ENCODE results near the gene BTBD16. TPM values are rescaled to one million over a fixed set of nuclear protein-coding genes. Genes with fewer than 3 reads are reported as not detected.

The BTBD16 gene
- total RNA-seq, 1 donor from 2014 or later = not detected

DNA sequence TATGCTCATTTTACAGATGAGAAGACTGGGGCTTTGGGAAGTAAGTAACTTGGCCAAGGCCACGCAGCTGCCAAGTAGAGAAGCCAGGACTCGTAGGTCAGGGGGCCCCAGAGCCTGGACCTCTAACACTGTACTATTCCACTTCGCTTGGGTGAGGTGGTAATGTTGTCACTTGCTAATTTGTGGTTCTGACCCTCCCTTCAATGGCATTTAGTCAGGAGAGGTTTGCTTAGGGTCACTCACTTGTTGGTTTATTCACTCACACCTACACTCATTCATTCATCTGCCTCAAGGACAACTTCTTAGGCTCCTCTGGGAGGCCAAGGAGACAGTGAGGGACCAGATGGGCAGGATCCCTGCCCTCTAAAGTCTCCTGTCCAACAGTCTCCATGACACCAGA lies 21.3 kb downstream of the BTBD16 start:
- Histone ChIP-seq H3K9me3 (ENCODE audit: control insufficient read depth in 3 of 3, low read length in 3 of 3) (no peaks in the 10 kb centered on the region), H3K4me1 (ENCODE audit: control insufficient read depth in 3 of 3, insufficient read depth in 3 of 3, low read length in 3 of 3) (peaks cover 11 to 17% (median 14%) of the 10 kb centered on the region in 3 donors), H3K4me3 (ENCODE audit: low read length in 3 of 3) (no peak overlapping the region), H3K9ac (ENCODE audit: low read depth in 1 of 3, low read length in 3 of 3) (no peak overlapping the region), H3K27ac (ENCODE audit: low read depth, low read length) (no peak overlapping the region), H3K27me3 (ENCODE audit: control insufficient read depth in 3 of 3, insufficient read depth in 3 of 3, low read length in 3 of 3) (no peaks in the 10 kb centered on the region), H3K36me3 (ENCODE audit: control insufficient read depth in 3 of 3, insufficient read depth in 3 of 3, low read length in 3 of 3) (no peaks in the 10 kb centered on the region)

DNA sequence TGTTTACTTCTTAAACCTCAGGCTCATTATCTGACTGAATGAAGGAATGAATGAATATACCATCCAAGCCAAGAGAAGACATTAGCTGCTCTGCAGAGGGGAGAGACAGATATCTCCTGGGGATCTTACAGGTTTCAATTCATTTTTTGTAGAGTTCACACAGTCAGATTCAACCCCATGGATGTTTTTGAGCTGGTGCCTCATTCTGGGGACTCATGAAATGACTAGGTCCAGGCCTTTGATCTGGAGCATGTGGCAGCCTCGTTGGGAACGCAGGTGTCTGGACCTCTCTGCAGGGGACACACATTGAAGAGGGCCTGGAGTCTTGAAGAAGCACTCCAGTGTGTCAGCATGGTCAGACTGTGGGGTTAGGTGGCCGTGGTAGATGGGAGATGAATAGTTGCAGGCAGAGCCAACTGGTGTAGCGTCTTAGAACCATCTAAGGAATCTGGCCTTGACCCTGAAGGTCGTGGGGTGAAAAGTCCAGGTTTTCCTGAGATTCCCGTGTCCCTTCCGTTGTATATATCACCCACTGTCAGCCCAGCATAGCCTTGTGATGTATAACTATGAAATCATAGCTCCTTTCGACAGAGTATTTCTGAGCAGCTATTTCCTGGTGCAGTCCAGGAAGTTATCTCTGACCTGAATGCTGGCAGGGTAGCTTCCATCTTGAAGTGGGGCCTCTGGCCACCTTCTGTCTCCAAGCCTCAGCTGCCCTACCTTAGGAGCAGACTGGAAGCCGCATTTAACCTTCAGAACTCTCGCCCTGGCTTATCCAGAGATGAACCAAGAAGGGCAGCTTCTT lies 22.3 kb downstream of the BTBD16 start:
- Histone ChIP-seq H3K36me3 (ENCODE audit: control insufficient read depth in 3 of 3, insufficient read depth in 3 of 3, low read length in 3 of 3) (no peaks in the 10 kb centered on the region), H3K27me3 (ENCODE audit: control insufficient read depth in 3 of 3, insufficient read depth in 3 of 3, low read length in 3 of 3) (peaks cover 0 to 2% (median 0%) of the 10 kb centered on the region in 3 donors), H3K4me3 (ENCODE audit: low read length in 3 of 3) (no peak overlapping the region), H3K9ac (ENCODE audit: low read depth in 1 of 3, low read length in 3 of 3) (no peak overlapping the region), H3K27ac (ENCODE audit: low read depth, low read length) (no peak overlapping the region), H3K4me1 (ENCODE audit: control insufficient read depth in 3 of 3, insufficient read depth in 3 of 3, low read length in 3 of 3) (peaks cover 3 to 8% (median 4%) of the 10 kb centered on the region in 3 donors), H3K9me3 (ENCODE audit: control insufficient read depth in 3 of 3, low read length in 3 of 3) (no peaks in the 10 kb centered on the region)

DNA sequence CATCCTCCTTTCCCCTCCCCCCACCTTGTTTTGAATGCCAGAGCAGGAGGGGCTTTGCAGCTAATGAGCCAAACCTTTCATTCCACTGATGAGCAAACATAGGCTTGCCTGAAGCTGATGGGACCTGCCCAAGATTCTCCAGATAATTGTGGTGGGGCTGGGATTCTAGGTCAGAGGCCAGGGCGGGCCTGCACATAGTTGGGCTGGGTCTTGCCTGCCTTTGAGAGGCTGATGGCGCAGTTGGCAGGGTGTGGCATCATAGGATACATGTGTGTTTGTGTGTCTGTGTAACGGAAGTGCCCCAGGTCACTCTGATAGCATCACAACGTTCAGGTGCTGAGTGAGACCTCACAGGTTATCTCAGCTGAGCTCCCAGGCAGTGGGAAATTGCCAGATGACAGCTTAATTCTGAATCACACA lies 22.9 kb downstream of the BTBD16 start:
- Histone ChIP-seq H3K27me3 (ENCODE audit: control insufficient read depth in 3 of 3, insufficient read depth in 3 of 3, low read length in 3 of 3) (peaks cover 0 to 3% (median 0%) of the 10 kb centered on the region in 3 donors), H3K9ac (ENCODE audit: low read depth in 1 of 3, low read length in 3 of 3) (no peak overlapping the region), H3K36me3 (ENCODE audit: control insufficient read depth in 3 of 3, insufficient read depth in 3 of 3, low read length in 3 of 3) (no peaks in the 10 kb centered on the region), H3K9me3 (ENCODE audit: control insufficient read depth in 3 of 3, low read length in 3 of 3) (no peaks in the 10 kb centered on the region), H3K4me3 (ENCODE audit: low read length in 3 of 3) (no peak overlapping the region), H3K27ac (ENCODE audit: low read depth, low read length) (no peak overlapping the region), H3K4me1 (ENCODE audit: control insufficient read depth in 3 of 3, insufficient read depth in 3 of 3, low read length in 3 of 3) (peaks cover 0 to 4% (median 4%) of the 10 kb centered on the region in 3 donors)

DNA sequence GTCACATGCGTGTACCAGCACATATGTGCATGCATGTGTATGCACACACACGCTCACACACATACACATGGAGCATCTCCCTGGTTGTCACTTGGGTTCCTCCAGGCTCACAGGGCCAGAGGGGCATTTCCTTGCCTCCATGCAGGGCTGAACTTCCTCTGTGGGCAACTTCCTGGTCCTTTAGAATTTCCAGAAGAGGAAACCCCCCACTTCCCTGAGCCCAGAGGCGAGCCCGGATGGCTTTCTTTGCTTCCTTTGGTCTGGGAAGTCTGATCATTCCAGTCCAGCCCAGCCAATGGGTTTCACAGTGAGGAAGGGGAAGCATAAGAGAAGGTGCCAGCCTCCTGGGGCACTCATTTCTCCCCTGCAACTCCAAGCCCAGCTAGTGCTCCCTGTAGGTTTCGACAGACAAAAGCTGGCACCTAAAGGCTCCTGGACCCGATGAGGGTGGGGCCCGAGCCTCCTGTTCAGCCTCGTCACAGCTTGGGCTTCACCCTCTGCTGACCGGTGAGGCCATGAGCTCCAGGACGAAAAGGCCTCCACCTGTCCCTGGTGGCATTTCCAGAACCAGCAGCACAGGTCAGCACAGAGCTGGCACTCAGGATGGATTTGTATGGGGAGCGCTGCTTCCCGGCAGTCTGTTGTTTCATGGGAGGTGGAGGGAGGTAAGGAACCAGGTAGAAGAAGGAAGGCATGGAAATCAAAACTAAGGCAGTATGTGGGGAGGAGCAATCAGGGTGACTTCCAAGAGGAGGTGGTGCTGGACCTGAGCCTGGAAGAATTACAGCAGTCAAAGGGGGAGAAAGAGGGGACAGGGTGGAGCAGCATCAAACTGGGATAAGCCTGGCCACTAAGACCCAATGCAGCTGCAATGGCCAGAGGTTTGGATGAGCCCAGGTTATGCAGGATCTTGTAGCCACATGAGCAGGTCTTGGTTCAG lies 23.7 kb downstream of the BTBD16 start:
- Histone ChIP-seq H3K4me3 (ENCODE audit: low read length in 3 of 3) (no peak overlapping the region), H3K27ac (ENCODE audit: low read depth, low read length) (no peak overlapping the region), H3K4me1 (ENCODE audit: control insufficient read depth in 3 of 3, insufficient read depth in 3 of 3, low read length in 3 of 3) (peaks cover 0 to 6% (median 4%) of the 10 kb centered on the region in 3 donors), H3K36me3 (ENCODE audit: control insufficient read depth in 3 of 3, insufficient read depth in 3 of 3, low read length in 3 of 3) (no peaks in the 10 kb centered on the region), H3K9ac (ENCODE audit: low read depth in 1 of 3, low read length in 3 of 3) (no peak overlapping the region), H3K9me3 (ENCODE audit: control insufficient read depth in 3 of 3, low read length in 3 of 3) (no peaks in the 10 kb centered on the region), H3K27me3 (ENCODE audit: control insufficient read depth in 3 of 3, insufficient read depth in 3 of 3, low read length in 3 of 3) (peaks cover 0 to 3% (median 0%) of the 10 kb centered on the region in 3 donors)

DNA sequence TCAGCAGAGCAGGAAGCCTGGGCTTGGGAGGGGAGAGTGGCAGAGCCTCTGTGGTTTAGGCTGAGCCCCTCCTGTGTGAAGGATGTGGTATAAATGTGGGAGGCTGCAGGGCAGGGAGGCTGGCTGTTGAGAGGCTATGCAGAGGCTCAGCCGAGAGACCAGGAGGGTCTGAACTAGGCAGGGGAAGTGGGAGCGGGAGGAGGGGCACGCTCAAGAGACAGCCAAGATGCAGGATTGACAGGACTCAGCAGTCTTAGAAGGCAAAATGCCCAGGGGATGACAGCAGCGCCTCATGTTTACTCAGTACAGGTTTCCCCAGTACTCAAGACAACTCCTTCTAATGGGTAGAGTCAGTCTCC lies 24.3 kb downstream of the BTBD16 start:
- Histone ChIP-seq H3K27ac (ENCODE audit: low read depth, low read length) (no peak overlapping the region), H3K9ac (ENCODE audit: low read depth in 1 of 3, low read length in 3 of 3) (no peak overlapping the region), H3K36me3 (ENCODE audit: control insufficient read depth in 3 of 3, insufficient read depth in 3 of 3, low read length in 3 of 3) (no peaks in the 10 kb centered on the region), H3K27me3 (ENCODE audit: control insufficient read depth in 3 of 3, insufficient read depth in 3 of 3, low read length in 3 of 3) (peaks cover 0 to 3% (median 0%) of the 10 kb centered on the region in 3 donors), H3K4me1 (ENCODE audit: control insufficient read depth in 3 of 3, insufficient read depth in 3 of 3, low read length in 3 of 3) (peaks cover 0 to 6% (median 4%) of the 10 kb centered on the region in 3 donors), H3K4me3 (ENCODE audit: low read length in 3 of 3) (no peak overlapping the region), H3K9me3 (ENCODE audit: control insufficient read depth in 3 of 3, low read length in 3 of 3) (no peaks in the 10 kb centered on the region)

DNA sequence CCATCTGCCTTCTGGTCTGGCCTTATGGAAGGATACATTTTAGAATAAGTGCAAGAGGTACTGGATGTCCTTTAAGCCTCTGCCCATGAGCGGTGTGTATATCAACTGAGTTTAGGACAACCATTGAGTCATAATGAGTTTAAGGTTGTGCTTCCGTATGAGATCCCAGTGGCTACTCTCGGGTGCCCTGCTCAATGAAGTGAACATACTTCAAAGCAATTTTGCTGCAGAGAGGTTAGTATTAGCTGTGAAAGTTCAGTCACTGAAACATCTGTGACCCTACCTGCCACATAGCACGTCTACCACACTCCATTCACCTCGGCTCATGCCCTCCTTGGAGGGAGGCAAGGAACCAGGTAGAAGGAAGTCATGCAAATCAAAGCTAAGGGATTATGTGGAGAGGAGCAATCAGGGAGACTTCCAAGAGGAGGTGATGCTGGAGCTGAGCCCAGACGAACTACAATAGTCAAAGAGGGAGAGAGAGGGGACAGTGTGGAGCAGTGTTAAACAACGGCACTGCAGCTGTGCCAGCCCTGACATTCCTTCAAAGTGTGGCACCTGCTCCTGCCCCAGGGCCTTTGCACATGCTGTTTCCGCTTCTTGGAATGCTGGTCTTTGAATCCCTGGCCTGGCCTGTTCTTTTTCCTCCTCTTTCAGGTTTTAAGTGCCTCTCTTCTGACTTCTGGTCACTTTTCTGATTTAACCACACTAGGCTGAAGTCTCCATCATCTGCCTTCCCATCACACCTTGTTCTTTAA lies 25.4 kb downstream of the BTBD16 start:
- Histone ChIP-seq H3K27me3 (ENCODE audit: control insufficient read depth in 3 of 3, insufficient read depth in 3 of 3, low read length in 3 of 3) (peaks cover 0 to 3% (median 0%) of the 10 kb centered on the region in 3 donors), H3K4me1 (ENCODE audit: control insufficient read depth in 3 of 3, insufficient read depth in 3 of 3, low read length in 3 of 3) (peaks cover 0 to 13% (median 12%) of the 10 kb centered on the region in 3 donors), H3K9me3 (ENCODE audit: control insufficient read depth in 3 of 3, low read length in 3 of 3) (no peaks in the 10 kb centered on the region), H3K27ac (ENCODE audit: low read depth, low read length) (no peak overlapping the region), H3K4me3 (ENCODE audit: low read length in 3 of 3) (no peak overlapping the region), H3K36me3 (ENCODE audit: control insufficient read depth in 3 of 3, insufficient read depth in 3 of 3, low read length in 3 of 3) (no peaks in the 10 kb centered on the region), H3K9ac (ENCODE audit: low read depth in 1 of 3, low read length in 3 of 3) (no peak overlapping the region)

DNA sequence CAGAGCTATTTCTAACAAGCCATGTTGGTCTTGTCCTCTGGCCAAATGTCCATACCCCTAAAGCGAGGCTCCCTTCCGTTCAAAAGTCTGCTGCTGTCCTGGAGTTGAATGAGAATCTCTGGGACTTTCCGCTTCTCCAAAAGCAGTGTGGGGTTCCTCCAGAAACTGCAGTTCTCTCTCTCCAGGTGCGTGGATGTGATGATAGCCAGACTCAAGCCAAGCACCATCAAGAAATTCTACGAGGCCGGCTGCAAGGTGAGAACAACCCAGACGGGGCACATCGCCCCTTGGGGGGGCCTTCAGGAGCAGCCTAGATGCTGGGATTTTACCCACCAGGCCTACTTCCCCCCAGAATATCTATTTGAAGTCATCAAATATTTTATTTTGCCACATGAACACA lies 26.5 kb downstream of the BTBD16 start:
- Histone ChIP-seq H3K4me1 (ENCODE audit: control insufficient read depth in 3 of 3, insufficient read depth in 3 of 3, low read length in 3 of 3) (peaks cover 0 to 16% (median 13%) of the 10 kb centered on the region in 3 donors), H3K9ac (ENCODE audit: low read depth in 1 of 3, low read length in 3 of 3) (no peak overlapping the region), H3K27ac (ENCODE audit: low read depth, low read length) (no peak overlapping the region), H3K36me3 (ENCODE audit: control insufficient read depth in 3 of 3, insufficient read depth in 3 of 3, low read length in 3 of 3) (no peaks in the 10 kb centered on the region), H3K9me3 (ENCODE audit: control insufficient read depth in 3 of 3, low read length in 3 of 3) (no peaks in the 10 kb centered on the region), H3K4me3 (ENCODE audit: low read length in 3 of 3) (no peak overlapping the region), H3K27me3 (ENCODE audit: control insufficient read depth in 3 of 3, insufficient read depth in 3 of 3, low read length in 3 of 3) (peaks cover 0 to 3% (median 0%) of the 10 kb centered on the region in 3 donors)

DNA sequence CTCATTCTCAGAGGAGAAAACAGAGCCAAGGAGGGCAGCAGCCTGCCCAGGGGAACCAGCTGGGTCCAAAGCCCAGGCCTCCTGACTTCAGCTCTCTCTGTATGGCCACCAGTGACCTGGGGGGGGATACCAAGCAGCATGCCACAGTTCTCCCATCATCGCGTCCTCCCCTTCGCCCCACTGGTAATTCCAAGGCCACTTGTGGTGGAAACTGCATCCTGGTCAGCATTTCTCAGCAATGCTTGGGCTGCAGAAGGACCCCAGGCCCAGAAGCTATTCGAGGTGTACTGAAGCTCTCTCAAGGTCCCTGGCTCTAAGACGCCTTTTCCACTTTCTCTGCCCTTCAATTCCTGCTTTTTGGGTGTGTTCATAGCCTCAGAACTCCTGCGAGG lies 27.1 kb downstream of the BTBD16 start:
- Histone ChIP-seq H3K4me3 (ENCODE audit: low read length in 3 of 3) (no peak overlapping the region), H3K27ac (ENCODE audit: low read depth, low read length) (no peak overlapping the region), H3K4me1 (ENCODE audit: control insufficient read depth in 3 of 3, insufficient read depth in 3 of 3, low read length in 3 of 3) (peaks cover 0 to 16% (median 13%) of the 10 kb centered on the region in 3 donors), H3K36me3 (ENCODE audit: control insufficient read depth in 3 of 3, insufficient read depth in 3 of 3, low read length in 3 of 3) (no peaks in the 10 kb centered on the region), H3K27me3 (ENCODE audit: control insufficient read depth in 3 of 3, insufficient read depth in 3 of 3, low read length in 3 of 3) (peaks cover 0 to 3% (median 0%) of the 10 kb centered on the region in 3 donors), H3K9ac (ENCODE audit: low read depth in 1 of 3, low read length in 3 of 3) (no peak overlapping the region), H3K9me3 (ENCODE audit: control insufficient read depth in 3 of 3, low read length in 3 of 3) (no peaks in the 10 kb centered on the region)

DNA sequence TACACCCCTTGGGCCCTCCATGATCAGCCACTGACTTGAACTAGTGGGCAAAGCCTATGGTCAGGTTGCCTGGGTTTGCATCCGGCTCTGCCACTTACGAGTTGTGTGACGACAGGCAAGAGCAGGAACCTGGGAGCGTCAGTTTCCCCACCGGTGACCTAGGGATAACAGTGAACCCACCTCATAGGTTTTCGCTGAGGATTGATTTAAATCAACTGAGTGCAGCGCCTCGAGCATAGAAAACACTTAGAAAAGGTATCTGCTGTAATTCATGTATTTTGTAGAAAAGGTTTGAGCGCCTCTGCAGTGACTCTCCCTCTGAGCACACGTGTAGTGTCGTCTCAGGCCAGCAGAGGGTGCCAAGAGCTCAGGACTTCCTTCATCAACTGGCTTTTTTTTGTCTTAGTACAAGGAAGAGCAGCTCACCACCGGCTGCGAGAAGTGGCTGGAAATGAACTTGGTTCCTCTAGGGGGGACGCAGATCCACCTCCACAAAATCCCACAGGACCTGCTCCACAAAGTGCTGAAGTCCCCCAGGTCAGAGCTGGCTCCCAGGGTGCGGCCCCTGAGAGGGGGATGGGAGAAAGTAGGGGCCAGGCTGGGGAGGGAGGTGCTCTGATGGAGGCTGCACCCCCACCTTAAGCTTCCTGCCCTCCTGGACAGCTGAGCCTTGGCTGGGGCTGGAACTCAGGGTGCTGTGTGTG lies 27.7 kb downstream of the BTBD16 start:
- Histone ChIP-seq H3K9me3 (ENCODE audit: control insufficient read depth in 3 of 3, low read length in 3 of 3) (no peaks in the 10 kb centered on the region), H3K27ac (ENCODE audit: low read depth, low read length) (no peak overlapping the region), H3K4me1 (ENCODE audit: control insufficient read depth in 3 of 3, insufficient read depth in 3 of 3, low read length in 3 of 3) (peaks cover 0 to 16% (median 13%) of the 10 kb centered on the region in 3 donors), H3K9ac (ENCODE audit: low read depth in 1 of 3, low read length in 3 of 3) (peak overlapping the region; percentile 28 to 50 (median 44)), H3K4me3 (ENCODE audit: low read length in 3 of 3) (peak overlapping the region in 1 of 3 donors; percentile 41), H3K27me3 (ENCODE audit: control insufficient read depth in 3 of 3, insufficient read depth in 3 of 3, low read length in 3 of 3) (peaks cover 0 to 3% (median 0%) of the 10 kb centered on the region in 3 donors), H3K36me3 (ENCODE audit: control insufficient read depth in 3 of 3, insufficient read depth in 3 of 3, low read length in 3 of 3) (no peaks in the 10 kb centered on the region)
